Keratinocyte (primary cell): ENCODE results near the gene VPS52. TPM values are rescaled to one million over a fixed set of nuclear protein-coding genes. Genes with fewer than 3 reads are reported as not detected.

Experiments used
- DNase-seq: peaks from one replicate; pipeline ENCODE4 v3.0.0-alpha.2; 2011; ENCODE audit warnings: low read depth, missing footprints, low spot score
- FAIRE-seq: peaks from 2 replicates; lab custom pipeline; 2011; peaks lifted over from hg19 to GRCh38; lab: Jason Lieb, UNC
- H2AFZ ChIP-seq: 2 replicates; pipeline ENCODE4 v1.6.0; 2012; ENCODE audit warnings: low read length, control low read depth, inconsistent platforms; ENCODE audit not compliant: control insufficient read depth
- H3K27ac ChIP-seq: 2 replicates; pipeline ENCODE4 v1.5.1; 2011; ENCODE audit warnings: low read length; ENCODE audit not compliant: control insufficient read depth, insufficient read depth
- H3K27me3 ChIP-seq: 3 replicates; pipeline ENCODE4 v1.6.0; 2011; ENCODE audit warnings: low read length; ENCODE audit not compliant: control insufficient read depth, insufficient read depth; ENCODE audit errors: extremely low read depth
- H3K36me3 ChIP-seq, 2 experiments: 2 replicates in 1 of 2; 3 replicates in 1 of 2; pipeline ENCODE4 v1.5.1; 2011; ENCODE audit warnings: low read length in 2 of 2, mild to moderate bottlenecking in 1 of 2; ENCODE audit not compliant: control insufficient read depth in 2 of 2, insufficient read depth in 2 of 2; ENCODE audit errors: extremely low read depth in 1 of 2
- H3K4me1 ChIP-seq: 3 replicates; pipeline ENCODE4 v1.5.1; 2011; ENCODE audit warnings: low read length; ENCODE audit not compliant: control insufficient read depth, insufficient read depth; ENCODE audit errors: extremely low read depth
- H3K4me2 ChIP-seq: 3 replicates; pipeline ENCODE4 v1.6.0; 2011; ENCODE audit warnings: low read depth, low read length; ENCODE audit not compliant: control insufficient read depth, insufficient read depth; ENCODE audit errors: extremely low read depth
- H3K4me3 ChIP-seq, 3 experiments: fragments of 200-600 bp in 1 of 3; sonication (generic) in 1 of 3; 2 replicates in 2 of 3; 3 replicates in 1 of 3; pipeline ENCODE4 v1.5.1; 2011 to 2016; ENCODE audit warnings: low read length in 3 of 3, mild to moderate bottlenecking in 3 of 3, control low read depth in 2 of 3, inconsistent platforms in 1 of 3, low read depth in 1 of 3, mixed read lengths in 1 of 3, mixed run types in 1 of 3, moderate library complexity in 1 of 3; ENCODE audit not compliant: control insufficient read depth in 2 of 3, insufficient read depth in 2 of 3; ENCODE audit errors: extremely low read depth in 1 of 3
- H3K79me2 ChIP-seq: 2 replicates; pipeline ENCODE4 v1.6.0; 2012; ENCODE audit warnings: low read length; ENCODE audit not compliant: control insufficient read depth, insufficient read depth
- H3K9ac ChIP-seq: 3 replicates; pipeline ENCODE4 v1.6.0; 2011; ENCODE audit warnings: low read length; ENCODE audit not compliant: control insufficient read depth, insufficient read depth; ENCODE audit errors: extremely low read depth
- H3K9me1 ChIP-seq: 3 replicates; pipeline ENCODE4 v1.6.0; 2011; ENCODE audit warnings: low read length; ENCODE audit not compliant: control insufficient read depth, insufficient read depth; ENCODE audit errors: extremely low read depth
- H3K9me3 ChIP-seq: 2 replicates; pipeline ENCODE4 v1.5.1; 2012; ENCODE audit warnings: low read depth, low read length; ENCODE audit not compliant: control insufficient read depth
- H4K20me1 ChIP-seq: 3 replicates; pipeline ENCODE4 v1.6.0; 2011; ENCODE audit warnings: low read length; ENCODE audit not compliant: control insufficient read depth, insufficient read depth; ENCODE audit errors: extremely low read depth
- EZH2 ChIP-seq: IDR thresholded peaks from one replicate; pipeline ENCODE4 v1.6.1; 2012; ENCODE audit warnings: inconsistent platforms, mild to moderate bottlenecking, low read length, moderate library complexity
- dilution Hi-C: fragments of 300-500 bp; cut with MboI; formaldehyde crosslinking; loops from one replicate; pipeline ENCODE4 v1.7.0; 2020; ENCODE audit warnings: low sequenced_read_pairs; ENCODE audit not compliant: extremely low pct_ligation_motif_present
- polyA plus RNA-seq, 5 experiments: library from polyadenylated mRNA; depleted of rRNA in 3 of 5; stranded (reverse) in 3 of 5; stranded (forward) in 1 of 5; unstranded in 1 of 5; fragments of >200 nt; gene quantifications; 1 replicate in 1 of 5; 2 replicates in 3 of 5; 3 replicates in 1 of 5; pipeline versions ENCODE4 v1.2.1 to v1.2.3, GENCODE V29; 2011 to 2012; ENCODE audit warnings: missing spikeins in 2 of 5, low read depth in 1 of 5, low replicate concordance in 1 of 5
- TF ChIP-seq, protein P1 (sequence below), 3 experiments: IDR thresholded peaks in 1 of 3; conservative IDR thresholded peaks in 1 of 3; optimal IDR thresholded peaks in 1 of 3; 2 replicates in 2 of 3; 3 replicates in 1 of 3; pipeline versions ENCODE3 to v1.5.1; 2011; ENCODE audit warnings: low read length in 3 of 3, mild to moderate bottlenecking in 3 of 3, moderate library complexity in 2 of 3, control low read depth in 1 of 3, inconsistent platforms in 1 of 3; ENCODE audit not compliant: insufficient read depth in 2 of 3; ENCODE audit errors: extremely low read depth in 1 of 3

Gene VPS52
- polyA plus RNA-seq, 1 donor (not counting 4 experiments of a cell fraction or from before 2014, with no cell fraction given): 36.2 TPM

DNA sequence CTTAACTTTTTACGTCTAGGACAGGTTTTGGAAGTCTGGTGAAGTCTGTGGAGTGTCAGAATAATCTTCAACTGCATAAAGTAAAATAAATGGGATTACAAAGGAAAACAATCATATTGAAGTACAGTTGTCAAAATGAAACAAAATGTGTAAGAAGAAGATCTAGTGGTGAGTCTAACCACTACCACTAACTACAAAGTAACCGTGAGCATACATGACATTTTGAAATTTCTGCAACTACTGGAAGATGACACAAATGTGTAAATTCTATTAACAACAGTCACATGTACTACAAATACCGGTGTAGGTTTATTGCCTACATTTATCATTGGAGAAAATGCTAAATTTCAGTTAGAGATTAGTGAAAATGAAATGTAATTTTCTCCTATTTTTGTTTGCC lies 29.7 kb downstream of the VPS52 start:
- Histone ChIP-seq H3K9ac (no peak overlapping the region), H3K27me3 (peaks cover 3% of the 10 kb centered on the region), H2AFZ (no peak overlapping the region), H3K4me2 (no peak overlapping the region), H4K20me1 (no peaks in the 10 kb centered on the region), H3K36me3 (no peaks in the 10 kb centered on the region), H3K9me3 (no peaks in the 10 kb centered on the region), H3K4me1 (no peaks in the 10 kb centered on the region), H3K27ac (no peak overlapping the region), H3K79me2 (no peaks in the 10 kb centered on the region), H3K4me3 (no peak overlapping the region), H3K9me1 (no peaks in the 10 kb centered on the region)
- dilution Hi-C loops: no loop called here
- no peak for TF ChIP-seq EZH2
- TF ChIP-seq, protein P1, sequence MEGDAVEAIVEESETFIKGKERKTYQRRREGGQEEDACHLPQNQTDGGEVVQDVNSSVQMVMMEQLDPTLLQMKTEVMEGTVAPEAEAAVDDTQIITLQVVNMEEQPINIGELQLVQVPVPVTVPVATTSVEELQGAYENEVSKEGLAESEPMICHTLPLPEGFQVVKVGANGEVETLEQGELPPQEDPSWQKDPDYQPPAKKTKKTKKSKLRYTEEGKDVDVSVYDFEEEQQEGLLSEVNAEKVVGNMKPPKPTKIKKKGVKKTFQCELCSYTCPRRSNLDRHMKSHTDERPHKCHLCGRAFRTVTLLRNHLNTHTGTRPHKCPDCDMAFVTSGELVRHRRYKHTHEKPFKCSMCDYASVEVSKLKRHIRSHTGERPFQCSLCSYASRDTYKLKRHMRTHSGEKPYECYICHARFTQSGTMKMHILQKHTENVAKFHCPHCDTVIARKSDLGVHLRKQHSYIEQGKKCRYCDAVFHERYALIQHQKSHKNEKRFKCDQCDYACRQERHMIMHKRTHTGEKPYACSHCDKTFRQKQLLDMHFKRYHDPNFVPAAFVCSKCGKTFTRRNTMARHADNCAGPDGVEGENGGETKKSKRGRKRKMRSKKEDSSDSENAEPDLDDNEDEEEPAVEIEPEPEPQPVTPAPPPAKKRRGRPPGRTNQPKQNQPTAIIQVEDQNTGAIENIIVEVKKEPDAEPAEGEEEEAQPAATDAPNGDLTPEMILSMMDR (optimal IDR thresholded peaks at IDR 0.05 in 1 of 3, IDR thresholded peaks at IDR 0.05 in 1 of 3, conservative IDR thresholded peaks at IDR 0.05 in 1 of 3; ENCODE audit: extremely low read depth in 1 of 3, insufficient read depth in 2 of 3, low read length in 3 of 3): no peak
- FAIRE-seq (no peak), DNase-seq (no peak)

DNA sequence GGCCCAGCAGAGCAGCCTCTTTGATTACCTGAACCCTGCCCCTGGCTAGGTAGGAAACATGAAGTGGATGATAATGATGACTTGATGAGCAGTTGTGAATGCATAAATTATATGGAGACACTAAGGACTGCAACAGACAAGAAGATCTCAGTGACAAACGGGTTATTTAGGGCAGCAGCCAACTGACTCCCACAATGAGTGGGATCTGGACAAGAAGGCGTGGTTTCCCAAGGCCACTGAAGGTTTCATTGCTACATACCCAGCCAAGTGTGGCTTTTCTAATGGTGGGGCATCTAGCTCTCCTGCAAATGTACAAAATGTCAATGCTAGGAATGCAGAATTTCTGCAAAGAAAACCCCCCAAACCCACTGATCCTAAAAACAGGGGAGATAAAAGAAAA lies 33.9 kb downstream of the VPS52 start:
- H3K4me2 ChIP-seq: no peak overlapping the region
- no peaks in the 10 kb centered on the region for H4K20me1 ChIP-seq
- H3K79me2 ChIP-seq: no peaks in the 10 kb centered on the region
- H3K4me3 ChIP-seq: no peak overlapping the region
- FAIRE-seq: no peak
- H3K27ac ChIP-seq: no peak overlapping the region
- H3K27me3 ChIP-seq: peaks cover 7% of the 10 kb centered on the region
- dilution Hi-C loops: no loop called here
- no peak overlapping the region for H3K9ac ChIP-seq
- H3K4me1 ChIP-seq: no peaks in the 10 kb centered on the region
- H3K9me3 ChIP-seq: no peaks in the 10 kb centered on the region
- no peaks in the 10 kb centered on the region for H3K36me3 ChIP-seq
- H3K9me1 ChIP-seq: no peaks in the 10 kb centered on the region
- DNase-seq: no peak
- TF ChIP-seq EZH2: no peak
- TF ChIP-seq, protein P1 (optimal IDR thresholded peaks at IDR 0.05 in 1 of 3, IDR thresholded peaks at IDR 0.05 in 1 of 3, conservative IDR thresholded peaks at IDR 0.05 in 1 of 3; ENCODE audit: extremely low read depth in 1 of 3, insufficient read depth in 2 of 3, low read length in 3 of 3): no peak
- no peak overlapping the region for H2AFZ ChIP-seq
